Measurements from ENCODE around the gene ITGA6.
"Not testable (repeated sequence)": the region's sequence is repeated elsewhere in the genome, so short reads cannot be mapped to it uniquely, and the experiment has no call there.

Gene ITGA6

DNA sequence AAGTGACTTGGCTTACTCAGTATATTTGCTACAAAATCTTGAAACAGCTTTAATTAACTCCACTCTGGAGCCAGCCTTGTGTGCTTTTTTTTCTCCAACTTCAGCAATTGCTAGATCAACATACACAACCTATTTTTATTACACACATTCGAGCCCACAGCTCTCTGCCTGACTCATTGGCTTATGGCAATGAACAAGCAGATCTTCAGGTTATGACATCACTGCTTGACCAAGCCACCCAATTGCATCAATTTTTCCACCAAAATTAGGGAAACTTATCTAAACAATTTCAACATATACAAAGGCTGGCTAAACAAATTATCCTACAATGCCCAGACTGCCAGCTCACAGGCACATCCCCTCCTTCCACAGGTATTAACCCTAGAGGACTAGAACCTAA is 88.9 kb downstream of the ITGA6 start:
- no peak for DNase-seq (ENCODE audit: low spot score)

DNA sequence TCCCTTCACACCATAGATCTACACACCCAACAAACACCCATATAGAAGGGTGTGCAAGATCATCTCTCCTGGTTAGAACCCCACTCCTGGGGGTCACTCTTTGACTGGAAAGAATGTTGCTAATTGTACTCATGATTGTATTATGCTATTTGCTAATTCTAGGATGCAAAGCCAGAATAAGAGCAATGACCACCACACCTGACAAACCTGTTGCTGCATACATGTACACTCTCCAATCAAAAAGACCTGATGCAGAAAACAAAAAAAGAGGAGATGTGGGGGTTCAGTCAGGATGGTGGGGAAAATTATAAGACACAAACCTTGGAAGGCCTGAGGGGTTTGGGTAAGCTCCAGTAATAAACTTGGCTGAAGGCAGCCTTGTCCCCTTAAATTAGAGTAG is 91.6 kb downstream of the ITGA6 start:
- DNase-seq (ENCODE audit: low spot score), result no peak

DNA sequence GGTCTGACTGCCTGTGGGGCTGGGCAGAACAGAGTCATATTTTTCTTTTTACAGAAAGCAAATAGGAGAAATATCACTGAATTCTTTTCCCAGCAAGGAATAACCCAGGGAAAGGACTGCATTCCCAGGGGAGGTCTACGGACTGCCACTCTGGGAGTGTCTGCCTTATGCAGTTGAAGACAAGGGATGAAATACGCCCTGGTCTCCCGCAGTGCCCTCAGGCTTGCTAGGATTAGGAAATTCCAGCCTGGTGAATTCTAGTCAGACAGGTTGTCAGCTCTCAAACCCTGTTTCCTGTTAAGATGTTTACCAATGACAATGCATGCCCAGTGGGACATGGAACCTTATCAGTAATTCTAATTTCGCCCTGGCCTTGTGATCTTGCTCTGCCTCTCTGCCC is 98.2 kb downstream of the ITGA6 start:
- no peak for DNase-seq (ENCODE audit: low spot score)

DNA sequence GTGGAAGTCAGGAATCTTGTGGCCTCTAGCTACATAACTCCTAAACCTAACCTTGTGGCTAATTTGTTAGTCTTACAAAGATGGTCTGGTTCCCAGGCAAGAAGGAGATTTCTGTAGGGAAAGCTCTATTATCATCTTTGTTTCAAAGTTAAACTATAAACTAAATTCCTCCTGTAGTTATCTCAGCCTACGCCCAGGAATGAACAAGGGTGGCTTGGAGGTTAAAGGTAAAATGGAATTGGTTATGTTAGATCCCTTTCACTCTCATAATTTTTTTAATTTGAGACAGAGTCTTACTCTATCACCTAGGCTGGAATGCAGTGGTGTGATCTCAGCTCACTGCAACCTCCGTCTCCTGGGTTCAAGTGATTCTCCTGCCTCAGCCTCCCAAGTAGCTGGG is 103.9 kb downstream of the ITGA6 start:
- DNase-seq (ENCODE audit: low spot score), result no peak

GRCh38 chr2:172532461-172532860 is 105.1 kb downstream of the ITGA6 start:
- DNase-seq (ENCODE audit: low spot score), result not testable (repeated sequence)

DNA sequence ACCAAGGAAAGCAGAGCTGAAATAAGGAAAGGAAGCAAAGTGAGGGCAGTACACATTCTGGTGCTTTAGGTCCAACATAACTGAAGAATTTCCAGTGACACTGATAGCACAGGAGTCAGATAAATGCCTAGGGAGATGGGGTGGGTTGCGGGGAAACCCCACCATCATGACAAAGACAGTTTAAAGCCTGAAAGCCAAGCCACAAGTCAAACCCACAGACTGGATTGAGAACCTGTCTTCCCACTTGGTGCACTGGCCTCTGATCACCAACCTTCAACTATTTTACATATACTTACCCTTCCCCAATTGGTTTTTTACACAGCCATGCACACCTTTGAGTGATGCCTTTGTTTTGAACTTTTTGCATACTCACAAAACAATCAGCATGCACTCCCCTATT is 106.3 kb downstream of the ITGA6 start:
- DNase-seq (ENCODE audit: low spot score), result no peak

DNA sequence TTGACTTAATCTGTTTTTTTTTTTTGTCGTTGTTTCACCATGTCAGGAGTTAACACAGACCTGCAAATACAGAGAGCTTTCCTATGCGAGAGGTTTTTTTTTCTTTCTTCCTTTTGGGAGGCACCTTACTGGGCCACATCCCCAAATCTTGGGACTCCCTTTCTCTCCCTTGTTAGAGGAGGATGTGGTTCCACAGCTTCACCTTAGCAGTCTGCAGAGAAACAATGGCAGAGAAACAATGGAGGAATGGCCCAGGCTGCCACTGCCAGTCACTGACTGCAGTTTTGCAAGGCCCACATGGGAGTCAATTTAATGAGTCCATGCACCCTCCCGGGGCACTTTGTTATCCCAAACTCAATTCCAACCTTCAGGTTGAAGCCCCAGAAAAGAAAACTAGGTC is 107.7 kb downstream of the ITGA6 start:
- no peak for DNase-seq (ENCODE audit: low spot score)

DNA sequence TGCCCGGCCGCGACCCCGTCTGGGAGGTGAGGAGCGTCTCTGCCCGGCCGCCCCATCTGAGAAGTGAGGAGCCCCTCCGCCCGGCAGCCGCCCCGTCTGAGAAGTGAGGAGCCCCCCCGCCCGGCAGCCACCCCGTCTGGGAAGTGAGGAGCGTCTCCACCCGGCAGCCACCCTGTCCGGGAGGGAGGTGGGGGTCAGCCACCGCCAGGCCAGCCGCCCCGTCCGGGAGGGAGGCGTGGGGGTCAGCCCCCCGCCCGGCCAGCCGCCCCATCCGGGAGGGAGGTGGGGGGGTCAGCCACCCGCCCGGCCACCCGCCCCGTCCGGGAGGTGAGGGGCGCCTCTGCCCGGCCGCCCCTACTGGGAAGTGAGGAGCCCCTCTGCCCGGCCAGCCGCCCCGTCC is 110.5 kb downstream of the ITGA6 start:
- DNase-seq (ENCODE audit: low spot score), result not testable (repeated sequence)

DNA sequence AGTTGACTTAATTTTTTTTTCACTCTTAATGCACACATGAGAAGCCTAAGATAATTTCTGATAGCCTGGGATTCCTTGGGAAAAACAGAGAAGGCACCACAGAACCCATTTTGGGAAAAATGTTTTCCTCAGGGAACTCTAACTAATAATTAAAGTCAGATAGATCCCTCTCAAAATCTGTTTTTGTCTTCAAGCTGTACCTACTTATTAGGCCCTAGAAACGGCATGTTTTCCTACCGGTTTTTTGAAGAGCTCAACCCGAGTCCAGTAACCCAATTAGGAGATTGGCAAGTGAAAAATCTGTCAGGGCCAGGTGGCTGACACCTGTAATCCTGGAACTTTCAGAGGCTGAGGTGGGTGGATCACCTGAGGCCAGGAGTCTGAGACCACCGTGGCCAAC is 112.4 kb downstream of the ITGA6 start:
- DNase-seq (ENCODE audit: low spot score), result no peak

DNA sequence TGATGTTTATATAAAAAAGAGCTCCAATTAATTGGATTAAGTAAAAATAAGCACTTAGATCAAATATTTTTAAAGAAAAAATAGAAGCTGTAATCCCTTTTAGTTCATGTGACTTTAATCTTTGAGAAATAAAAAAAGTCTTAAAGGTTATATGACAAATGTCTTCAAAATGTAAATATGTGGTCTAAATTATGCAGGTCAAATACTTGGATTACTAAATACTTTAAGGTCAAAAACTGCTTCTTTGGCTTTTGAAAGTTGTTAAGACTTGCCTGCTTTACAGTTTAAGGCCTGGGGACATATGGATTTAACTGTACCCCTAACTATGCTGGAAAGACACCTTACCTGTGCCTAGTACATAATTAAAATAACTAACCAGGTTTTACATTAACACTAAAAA is 113.0 kb downstream of the ITGA6 start:
- DNase-seq (ENCODE audit: low spot score), result no peak

DNA sequence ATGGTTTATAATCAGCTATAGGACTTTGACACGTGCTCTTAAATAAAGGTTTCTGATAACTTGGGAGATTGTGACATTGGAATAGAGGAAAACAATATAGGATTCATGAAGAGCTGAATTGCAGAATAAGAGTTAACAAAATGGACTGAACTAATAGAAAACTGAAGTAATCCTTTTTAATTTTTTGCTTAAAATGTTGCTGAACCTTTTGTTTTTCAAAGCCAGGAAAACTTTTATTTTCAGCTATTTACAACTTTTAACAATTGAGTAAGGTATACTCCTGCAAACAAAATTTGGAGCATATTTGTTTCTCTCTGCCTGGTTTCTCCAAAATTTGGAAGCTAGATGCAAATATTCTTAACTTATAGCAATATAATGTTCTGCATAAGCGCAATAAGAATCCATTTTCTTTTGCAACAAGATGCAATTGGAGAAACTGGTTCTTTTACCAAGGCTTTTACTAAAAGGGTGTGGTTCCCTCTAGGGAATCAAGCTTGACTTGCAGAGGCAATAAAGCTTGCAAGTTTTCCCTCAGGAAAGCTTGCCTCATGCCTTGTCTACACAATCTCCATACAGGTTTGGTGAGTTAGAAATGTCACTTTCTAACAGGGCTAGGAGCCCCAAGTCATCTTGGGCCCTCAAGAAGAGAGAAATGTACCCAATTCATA is 118.2 kb downstream of the ITGA6 start:
- DNase-seq (ENCODE audit: low spot score), result no peak

DNA sequence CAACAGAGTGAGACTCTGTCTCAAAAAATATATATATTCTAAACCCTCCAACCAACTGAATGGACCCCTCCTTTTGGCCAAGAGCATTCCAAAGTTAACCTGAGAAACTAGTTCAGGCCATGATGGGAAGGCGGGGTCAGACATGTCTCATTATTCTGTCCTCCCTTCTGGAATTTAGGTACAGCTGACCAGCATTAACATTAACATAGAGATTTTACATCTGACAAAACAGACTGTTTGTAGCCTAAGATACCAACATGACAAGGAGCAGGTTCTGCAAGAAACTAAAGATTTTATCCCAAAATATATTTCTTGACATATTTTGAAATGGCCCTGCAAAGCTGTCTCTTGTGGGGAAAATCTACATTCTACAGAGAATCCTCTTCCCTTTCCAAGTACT is 121.7 kb downstream of the ITGA6 start:
- no peak for DNase-seq (ENCODE audit: low spot score)

DNA sequence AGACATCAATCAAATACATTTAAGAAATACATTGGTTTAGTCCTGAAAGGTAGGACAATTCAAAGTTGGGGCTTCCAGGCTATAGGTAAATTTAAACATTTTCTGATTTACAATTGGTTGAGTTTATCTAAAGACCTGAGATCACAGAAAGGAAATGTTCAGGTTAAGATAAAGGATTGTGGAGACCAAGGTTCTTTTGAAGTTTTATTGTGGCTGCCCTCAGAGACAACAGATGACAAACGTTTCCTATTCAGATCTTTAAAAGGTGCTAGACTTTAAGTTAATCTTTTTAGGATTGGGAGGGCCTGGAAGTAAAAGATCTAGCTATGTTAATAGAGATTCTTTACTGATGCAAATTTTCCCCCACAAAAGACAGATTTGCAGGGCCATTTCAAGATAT is 122.4 kb downstream of the ITGA6 start:
- DNase-seq (ENCODE audit: low spot score), result not testable (repeated sequence)

DNA sequence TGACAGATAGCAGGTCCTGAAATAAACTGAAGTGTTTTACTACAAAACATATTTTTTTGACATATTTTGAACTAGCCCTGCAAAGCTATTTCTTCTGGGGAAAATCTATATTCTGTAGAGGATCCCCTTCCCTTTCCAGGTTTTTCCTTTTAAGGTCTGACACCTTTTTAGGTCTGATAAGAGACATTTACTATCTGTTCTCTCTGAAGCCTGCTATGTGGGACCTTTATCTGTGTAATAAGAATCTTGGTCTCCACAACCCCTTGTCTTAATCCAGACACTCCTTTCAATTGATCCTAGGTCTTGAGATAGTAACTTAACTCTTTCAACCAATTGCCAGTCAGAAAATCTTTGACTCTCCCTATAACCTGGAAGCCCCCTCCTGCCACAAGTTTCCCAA is 123.0 kb downstream of the ITGA6 start:
- no peak for DNase-seq (ENCODE audit: low spot score)

DNA sequence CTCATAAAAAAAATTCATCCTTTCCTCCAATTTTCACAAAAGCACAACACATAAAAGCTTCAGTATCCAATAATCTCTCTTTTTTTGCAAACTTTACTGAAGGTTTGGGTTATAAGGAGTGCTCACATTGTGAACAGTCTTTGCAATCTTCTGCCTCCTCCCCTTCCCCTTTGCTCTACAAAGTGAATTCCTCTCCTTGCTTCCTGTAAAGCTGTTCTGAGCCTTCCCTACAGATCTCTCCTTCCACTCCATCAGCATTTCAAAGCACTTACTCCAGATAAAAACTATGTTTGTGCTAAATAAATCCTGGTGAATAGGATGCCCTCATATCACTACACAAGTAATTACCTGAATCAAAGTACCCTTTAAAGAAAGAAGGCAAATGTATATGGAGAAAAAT is 123.9 kb downstream of the ITGA6 start:
- DNase-seq (ENCODE audit: low spot score), result no peak

- DNase-seq (ENCODE audit: low spot score), result no peak
Measured at GRCh38 chr2:172552547-172553291, 125.3 kb downstream of the ITGA6 start.

DNA sequence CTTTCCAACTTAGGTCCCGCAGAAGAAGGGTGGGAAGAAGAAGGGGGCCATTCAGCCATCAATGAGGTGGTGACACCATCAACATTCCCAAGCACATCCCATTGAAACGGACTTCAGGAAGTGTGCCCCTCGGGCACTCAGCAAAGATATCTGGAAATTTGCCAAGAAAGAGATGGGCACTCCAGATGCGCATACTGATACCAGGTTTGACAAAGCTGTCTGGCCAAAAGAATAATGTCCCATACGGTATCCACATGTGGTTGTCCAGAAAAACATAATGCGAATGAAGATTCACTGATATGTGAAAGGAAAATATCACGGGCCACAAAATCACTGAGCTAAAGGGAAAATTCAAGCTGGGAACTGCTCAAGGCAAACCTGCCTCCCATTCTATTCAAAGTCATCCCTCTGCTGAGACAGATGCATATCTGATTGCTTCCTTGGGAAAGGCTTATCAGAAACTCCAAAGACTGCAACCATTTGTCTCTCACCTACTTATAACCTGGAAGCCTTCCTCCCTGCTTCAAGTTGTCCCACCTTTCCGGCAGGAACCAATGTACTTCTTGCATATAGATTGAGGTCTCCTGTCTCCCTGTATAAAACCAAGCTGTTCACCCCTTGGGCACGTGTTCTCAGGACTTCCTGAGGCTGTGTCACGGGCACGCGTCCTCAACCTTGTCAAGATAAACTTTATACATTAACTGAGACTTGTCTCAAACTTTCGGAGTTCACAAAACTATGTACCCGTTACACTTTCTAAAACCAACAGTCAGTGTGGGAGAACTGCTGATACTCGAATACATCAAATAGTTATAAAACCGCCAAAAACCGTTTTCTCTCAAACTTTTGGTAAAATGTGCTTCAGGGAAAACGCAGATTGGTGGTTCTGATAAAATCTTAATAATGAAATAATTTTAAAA is 127.2 kb downstream of the ITGA6 start:
- no peak for DNase-seq (ENCODE audit: low spot score)

GRCh38 chr2:172555272-172555521 is 127.8 kb downstream of the ITGA6 start:
- no peak for DNase-seq (ENCODE audit: low spot score)

Measured in Ammon's horn (tissue), 1 donor.